HEK293 (cell line): ENCODE data around the gene SESN1.

Experiments used
- CTCF ChIA-PET: fragments of 350-600 bp; formaldehyde crosslinking; extraction: SDS; loops from one replicate; lab custom pipeline; 2021; ENCODE audit warnings: antibody characterized with exemption; lab: Yijun Ruan, JAX
- POLR2A ChIA-PET: fragments of 300-600 bp; formaldehyde crosslinking; extraction: SDS; loops from one replicate; lab custom pipeline; 2020; ENCODE audit warnings: antibody characterized with exemption, inconsistent platforms; lab: Yijun Ruan, JAX
- H3K27ac ChIP-seq: fragments of 200-500 bp; sonication (Bioruptor generic); 2 replicates; pipeline ENCODE4 v1.5.1; 2014; ENCODE audit warnings: low read depth, low read length, control low read depth, inconsistent platforms; ENCODE audit errors: extremely low read depth
- H3K36me3 ChIP-seq, 2 experiments: fragments of 200-500 bp in 1 of 2; sonication (Bioruptor generic) in 1 of 2; 1 replicate in 1 of 2; 2 replicates in 1 of 2; pipeline ENCODE4 v1.5.1; 2014 to 2017; ENCODE audit warnings: inconsistent platforms in 2 of 2, low read length in 2 of 2; ENCODE audit not compliant: control insufficient read depth in 2 of 2, insufficient read depth in 1 of 2
- H3K4me1 ChIP-seq: fragments of 200-500 bp; sonication (Bioruptor generic); 2 replicates; pipeline ENCODE4 v1.5.1; 2014; ENCODE audit warnings: mild to moderate bottlenecking, low read length, inconsistent platforms; ENCODE audit not compliant: control insufficient read depth, insufficient read depth
- H3K4me3 ChIP-seq: 2 replicates; pipeline ENCODE4 v1.5.1; 2011; ENCODE audit warnings: low read depth, mild to moderate bottlenecking, control low read depth, low read length, moderate library complexity
- H3K9me3 ChIP-seq: fragments of 200-500 bp; sonication (Bioruptor generic); 2 replicates; pipeline ENCODE4 v1.5.1; 2014; ENCODE audit warnings: low read depth, low read length, inconsistent platforms; ENCODE audit not compliant: control insufficient read depth, insufficient read depth
- GLI4 ChIP-seq: fragments of 450-650 bp; formaldehyde crosslinking; IDR thresholded peaks from 2 replicates; pipeline ENCODE4 v1.5.1; 2016; ENCODE audit warnings: missing biosample characterization, missing genetic modification characterization
- MZF1 ChIP-seq: fragments of 450-650 bp; formaldehyde crosslinking; IDR thresholded peaks from 2 replicates; pipeline ENCODE4 v1.5.1; 2017; ENCODE audit warnings: missing biosample characterization, missing genetic modification characterization, borderline replicate concordance
- PRDM6 ChIP-seq: fragments of 450-650 bp; formaldehyde crosslinking; IDR thresholded peaks from 2 replicates; pipeline ENCODE4 v1.5.1; 2017; ENCODE audit warnings: missing biosample characterization, missing genetic modification characterization
- SETDB1 ChIP-seq: IDR thresholded peaks from one replicate; pipeline ENCODE4 v1.6.1; 2017; ENCODE audit warnings: mild to moderate bottlenecking, low read length, moderate library complexity, mixed read lengths; ENCODE audit not compliant: insufficient read length
- SP7 ChIP-seq: fragments of 450-650 bp; formaldehyde crosslinking; IDR thresholded peaks from 2 replicates; pipeline ENCODE4 v1.5.1; 2016; ENCODE audit warnings: missing biosample characterization, missing genetic modification characterization
- ZFP37 ChIP-seq: fragments of 450-650 bp; formaldehyde crosslinking; IDR thresholded peaks from 2 replicates; pipeline ENCODE4 v1.5.1; 2016; ENCODE audit warnings: missing biosample characterization, missing genetic modification characterization
- ZNF133 ChIP-seq: fragments of 450-650 bp; formaldehyde crosslinking; IDR thresholded peaks from 2 replicates; pipeline ENCODE4 v1.5.1; 2016; ENCODE audit warnings: missing biosample characterization, missing genetic modification characterization
- ZNF324 ChIP-seq: fragments of 450-650 bp; formaldehyde crosslinking; IDR thresholded peaks from 2 replicates; pipeline ENCODE4 v1.5.1; 2016; ENCODE audit warnings: missing biosample characterization, missing genetic modification characterization
- ZNF37A ChIP-seq: fragments of 450-650 bp; IDR thresholded peaks from 2 replicates; pipeline ENCODE4 v1.5.1; 2018; ENCODE audit warnings: missing biosample characterization, missing genetic modification characterization
- ZNF391 ChIP-seq: fragments of 450-650 bp; formaldehyde crosslinking; IDR thresholded peaks from 2 replicates; pipeline ENCODE4 v1.5.1; 2016; ENCODE audit warnings: low read depth, missing biosample characterization, missing genetic modification characterization, borderline replicate concordance
- ZNF416 ChIP-seq: fragments of 450-650 bp; formaldehyde crosslinking; IDR thresholded peaks from 2 replicates; pipeline ENCODE4 v1.5.1; 2016; ENCODE audit warnings: missing biosample characterization, missing genetic modification characterization
- ZNF423 ChIP-seq: fragments of 450-650 bp; formaldehyde crosslinking; IDR thresholded peaks from 2 replicates; pipeline ENCODE4 v1.5.1; 2016; ENCODE audit warnings: missing biosample characterization, missing genetic modification characterization
- ZNF48 ChIP-seq: fragments of 450-650 bp; formaldehyde crosslinking; IDR thresholded peaks from 2 replicates; pipeline ENCODE4 v1.5.1; 2016; ENCODE audit warnings: missing biosample characterization, missing genetic modification characterization
- ZNF580 ChIP-seq: fragments of 450-650 bp; formaldehyde crosslinking; IDR thresholded peaks from 2 replicates; pipeline ENCODE4 v1.5.1; 2016; ENCODE audit warnings: missing biosample characterization, missing genetic modification characterization
- ZNF639 ChIP-seq: fragments of 450-650 bp; formaldehyde crosslinking; IDR thresholded peaks from 2 replicates; pipeline ENCODE4 v1.5.1; 2016; ENCODE audit warnings: missing biosample characterization, missing genetic modification characterization
- ZNF645 ChIP-seq: fragments of 450-650 bp; formaldehyde crosslinking; IDR thresholded peaks from 2 replicates; pipeline ENCODE4; 2016; ENCODE audit warnings: missing biosample characterization, missing genetic modification characterization
- ZNF670 ChIP-seq: fragments of 450-650 bp; formaldehyde crosslinking; IDR thresholded peaks from 2 replicates; pipeline ENCODE4 v1.5.1; 2016; ENCODE audit warnings: missing biosample characterization, missing genetic modification characterization, low read depth
- ZNF843 ChIP-seq: fragments of 450-650 bp; formaldehyde crosslinking; IDR thresholded peaks from 2 replicates; pipeline ENCODE4 v1.5.1; 2016; ENCODE audit warnings: missing biosample characterization, missing genetic modification characterization

SESN1 gene

GRCh38 chr6:109028439-109028838 is 66.2 kb downstream of the SESN1 start (continued):
- TF ChIP-seq ZNF639 (tag by site-specific recombination) (no peak), ZNF580 (no peak), ZFP37 (no peak), SETDB1 (no peak), ZNF37A (tag by site-specific recombination) (no peak), ZNF391 (tag by site-specific recombination) (no peak), SP7 (no peak), ZNF324 (tag by site-specific recombination) (no peak), GLI4 (tag by site-specific recombination) (no peak), ZNF645 (tag by site-specific recombination) (no peak)

- no peaks in the 10 kb centered on the region for H3K36me3 ChIP-seq
- CTCF ChIA-PET: interaction anchor here (0.6 to 0.7 kb wide), 2 partner anchors 24 to 1554 kb away, joined by 3 to 7 read pairs; no protein-coding TSS in a partner anchor
- H3K27ac ChIP-seq: no peak overlapping the region
- TF ChIP-seq ZNF423 (tag by site-specific recombination) (no peak), ZNF843 (tag by site-specific recombination) (0 out of 2 replicates have a peak, but pooled peaks have one; percentile 30), ZNF416 (no peak), ZNF580 (peak; percentile 56; the same call in 1 of the 2 replicates), PRDM6 (tag by site-specific recombination) (peak; percentile 60; the same call in 1 of the 2 replicates)
- POLR2A ChIA-PET: no interaction called here
- H3K4me3 ChIP-seq: no peak overlapping the region
- no peaks in the 10 kb centered on the region for H3K9me3 ChIP-seq
- H3K4me1 ChIP-seq: peaks cover 13% of the 10 kb centered on the region; the same call in 1 of the 2 replicates
Measured at GRCh38 chr6:109027964-109028363, 66.7 kb downstream of the SESN1 start.

GRCh38 chr6:109025639-109026038 is 69.0 kb downstream of the SESN1 start:
- no peaks in the 10 kb centered on the region for H3K36me3 ChIP-seq
- CTCF ChIA-PET: interaction anchor here (0.7 kb wide), 2 partner anchors 15 to 1179 kb away, joined by 3 to 4 read pairs; no protein-coding TSS in a partner anchor
- TF ChIP-seq ZNF48: no peak
- TF ChIP-seq ZNF133 (tag by site-specific recombination): peak; percentile 98
- H3K4me1 ChIP-seq: peaks cover 14% of the 10 kb centered on the region; the same call in 1 of the 2 replicates
- POLR2A ChIA-PET: no interaction called here
- no peak overlapping the region for H3K27ac ChIP-seq
- no peaks in the 10 kb centered on the region for H3K9me3 ChIP-seq
- H3K4me3 ChIP-seq: no peak overlapping the region

- Histone ChIP-seq H3K27ac (no peak overlapping the region), H3K9me3 (no peaks in the 10 kb centered on the region), H3K4me1 (peaks cover 14% of the 10 kb centered on the region; the same call in 1 of the 2 replicates), H3K36me3 (no peaks in the 10 kb centered on the region), H3K4me3 (no peak overlapping the region)
- ChIA-PET CTCF (interaction anchor here (0.7 kb wide), 1 partner anchor 1178 kb away, joined by 3 read pairs; no protein-coding TSS in a partner anchor), POLR2A (no interaction called here)
- no peak for TF ChIP-seq ZNF670 (tag by site-specific recombination)
- TF ChIP-seq MZF1 (tag by site-specific recombination): 0 out of 2 replicates have a peak, but pooled peaks have one; percentile 33
Measured at GRCh38 chr6:109024784-109025183, 69.9 kb downstream of the SESN1 start.
